HG03025 (cell line): ENCODE measurements around the gene RIPK1.
"Not testable (repeated sequence)": the region's sequence is repeated elsewhere in the genome, so short reads cannot be mapped to it uniquely, and the experiment has no call there.

Experiments
- ATAC-seq: cut with Tn5 transposase; IDR thresholded peaks from one replicate; pipeline ENCODE4 v1.9.1; 2021; ENCODE audit warnings: mild to moderate bottlenecking, moderate library complexity; ENCODE audit not compliant: unreplicated experiment, low FRiP score

The RIPK1 gene

DNA sequence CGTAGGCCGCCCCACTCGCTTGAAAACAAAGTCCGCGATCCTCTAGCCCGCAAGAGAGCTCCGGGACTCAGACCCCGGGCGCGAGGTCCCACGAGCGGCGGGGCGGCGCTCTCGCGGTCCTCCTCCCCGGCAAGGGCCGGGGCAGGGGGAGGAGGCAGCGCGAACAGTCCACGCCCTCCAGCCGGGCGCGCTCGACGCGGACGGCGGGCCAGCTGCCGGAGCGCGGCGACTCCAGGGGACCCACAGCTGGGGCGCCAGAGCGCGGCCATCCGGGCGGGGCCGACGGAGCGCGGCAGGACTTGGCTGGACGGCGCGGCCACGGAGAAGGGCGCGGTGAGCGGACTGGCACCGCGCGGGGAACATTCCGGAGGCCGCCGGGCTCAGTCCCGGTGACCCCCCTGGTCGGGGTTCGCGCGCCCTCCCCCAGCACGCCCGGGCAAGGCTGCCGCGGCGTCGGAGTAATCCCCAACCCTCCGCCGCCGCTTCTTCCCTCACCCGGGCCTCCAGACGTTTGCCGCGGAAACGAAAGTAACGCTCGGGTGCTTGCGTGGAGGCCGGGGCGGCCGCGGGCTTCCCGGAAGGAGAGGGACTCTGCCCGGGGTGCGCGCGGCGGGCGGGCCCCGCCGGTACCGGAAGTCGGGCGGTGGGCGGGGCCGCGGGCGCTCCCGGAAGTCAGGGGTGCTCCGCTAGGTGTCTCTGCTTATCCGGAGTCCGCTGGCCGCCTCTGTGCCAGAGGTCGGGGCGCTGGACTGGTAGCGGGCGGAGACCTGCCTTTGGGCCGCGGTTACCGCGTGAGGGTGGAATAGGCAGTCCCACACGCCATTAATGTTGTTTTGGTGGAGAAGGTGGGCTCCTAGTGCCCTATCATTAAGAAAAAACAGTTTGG is at the start of gene RIPK1:
RIPK1 (plus strand) TSS at position 166 of the 886 bp plus-strand sequence. CDS start 8,330 bp downstream, outside the sequence.
- ATAC-seq = peak; percentile 73

DNA sequence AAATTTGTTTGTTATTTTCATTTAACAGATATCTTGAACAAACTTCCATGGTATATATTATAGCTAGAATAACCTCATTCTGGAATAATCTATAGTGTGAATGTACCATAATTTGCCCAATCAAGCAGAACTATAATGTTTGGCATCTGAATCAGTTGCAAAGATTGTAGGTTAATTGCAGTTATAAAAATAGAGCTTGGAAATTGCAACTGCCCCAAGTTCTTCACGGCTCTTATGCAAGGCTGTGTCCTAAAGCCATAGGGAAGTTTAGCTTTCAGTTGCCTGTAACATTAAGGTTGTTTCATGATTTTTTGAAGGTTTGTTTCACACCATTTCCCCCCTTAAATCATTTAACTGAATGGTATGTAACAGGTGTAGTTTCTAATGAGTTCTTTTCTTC is 49.2 kb upstream of the RIPK1 start:
- no peak for ATAC-seq

DNA sequence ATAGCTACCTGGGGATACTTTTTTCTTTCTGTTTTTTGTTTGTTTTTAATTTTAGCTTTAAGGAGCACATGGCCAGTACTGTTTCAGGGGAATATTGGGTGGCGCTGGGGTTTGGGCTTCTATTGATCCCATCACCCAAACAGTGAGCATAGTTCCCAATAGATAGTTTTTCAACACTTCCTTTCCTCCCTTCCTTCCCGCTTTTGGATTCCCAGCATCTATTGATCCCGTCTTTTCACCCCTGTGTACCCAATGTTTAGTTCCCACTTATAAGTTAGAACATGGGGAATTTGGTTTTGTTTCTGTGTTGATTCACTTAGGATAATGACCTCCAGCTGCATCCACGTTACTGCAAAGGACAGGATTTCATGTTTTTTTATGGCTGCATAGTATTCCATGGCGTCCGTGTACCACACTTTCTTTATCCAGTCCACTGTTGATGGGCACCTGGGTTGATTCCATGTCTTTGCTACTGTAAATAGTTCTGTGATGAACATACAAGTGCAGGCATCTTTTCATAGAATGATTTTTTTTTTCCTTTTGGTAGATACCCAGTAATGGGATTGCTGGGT is 48.5 kb upstream of the RIPK1 start:
- ATAC-seq = no peak

DNA sequence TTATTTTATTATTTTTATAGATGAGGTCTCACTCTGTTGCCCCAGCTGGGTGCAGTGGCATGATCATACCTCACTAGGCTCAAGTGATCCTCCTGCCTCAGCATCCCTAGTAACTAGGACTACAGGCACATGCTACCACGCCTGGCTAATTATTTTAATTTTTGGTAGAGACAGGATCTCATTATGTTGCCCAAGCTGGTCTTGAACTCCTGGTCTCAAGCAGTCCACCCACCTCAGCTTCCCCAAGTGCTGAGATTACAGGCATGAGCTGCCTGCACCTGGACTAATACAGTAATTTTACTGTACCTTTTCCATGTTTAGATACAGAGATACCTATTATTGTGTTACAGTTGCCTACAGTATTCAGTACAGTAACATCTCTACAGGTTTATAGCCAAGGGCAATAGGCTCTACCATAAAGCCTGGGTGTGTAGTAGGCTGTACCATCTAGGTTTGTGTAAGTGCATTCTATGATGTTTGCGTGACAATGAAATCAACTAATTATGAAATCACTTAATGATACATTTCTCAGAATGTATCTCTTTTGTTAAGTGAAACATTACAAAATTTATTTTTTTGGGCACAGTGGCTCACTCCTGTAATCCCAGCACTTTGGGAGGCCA is 47.2 kb upstream of the RIPK1 start:
- ATAC-seq = not testable (repeated sequence)

DNA sequence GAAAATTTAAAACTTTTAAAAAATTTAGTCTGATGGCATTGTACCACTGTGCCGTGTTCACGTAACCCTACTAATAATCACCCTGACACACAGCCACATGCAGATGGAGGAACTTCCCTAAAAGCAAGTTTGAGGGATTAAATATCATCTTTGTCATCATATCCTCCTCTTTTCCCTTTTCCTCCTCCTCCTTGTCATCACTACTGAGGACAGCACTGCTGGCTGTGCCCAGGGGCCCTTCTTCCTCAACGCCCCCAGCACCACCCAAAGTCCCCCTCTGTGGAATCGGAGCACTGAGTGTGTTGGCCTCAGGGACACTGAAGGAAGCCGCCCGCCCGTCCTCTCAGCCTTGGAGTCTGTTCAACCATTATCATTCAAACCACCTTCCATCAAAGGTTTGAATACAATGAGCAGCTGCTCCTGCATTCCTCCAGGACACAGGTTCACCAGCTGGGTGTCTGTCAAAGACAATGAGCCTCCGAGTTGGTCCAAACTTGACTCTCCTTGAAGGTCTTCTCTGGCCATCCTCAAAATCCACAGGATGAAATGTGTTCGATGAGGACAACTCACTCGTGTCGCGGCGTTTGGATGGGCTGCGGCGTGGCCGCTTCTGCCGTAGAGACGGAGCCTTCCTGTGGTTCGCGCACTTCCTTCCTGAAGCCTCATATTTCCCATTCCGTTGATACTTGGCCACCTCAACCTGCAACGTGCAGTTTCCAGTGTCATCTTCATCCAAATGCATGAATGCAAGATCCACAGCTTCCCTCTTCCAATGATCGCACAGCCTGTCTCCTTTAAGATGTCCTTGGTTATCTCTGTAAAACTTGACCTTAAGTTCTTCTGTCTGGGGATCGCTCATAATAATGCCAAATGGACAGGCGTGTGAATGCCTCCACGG is 45.3 kb upstream of the RIPK1 start:
- no peak for ATAC-seq

DNA sequence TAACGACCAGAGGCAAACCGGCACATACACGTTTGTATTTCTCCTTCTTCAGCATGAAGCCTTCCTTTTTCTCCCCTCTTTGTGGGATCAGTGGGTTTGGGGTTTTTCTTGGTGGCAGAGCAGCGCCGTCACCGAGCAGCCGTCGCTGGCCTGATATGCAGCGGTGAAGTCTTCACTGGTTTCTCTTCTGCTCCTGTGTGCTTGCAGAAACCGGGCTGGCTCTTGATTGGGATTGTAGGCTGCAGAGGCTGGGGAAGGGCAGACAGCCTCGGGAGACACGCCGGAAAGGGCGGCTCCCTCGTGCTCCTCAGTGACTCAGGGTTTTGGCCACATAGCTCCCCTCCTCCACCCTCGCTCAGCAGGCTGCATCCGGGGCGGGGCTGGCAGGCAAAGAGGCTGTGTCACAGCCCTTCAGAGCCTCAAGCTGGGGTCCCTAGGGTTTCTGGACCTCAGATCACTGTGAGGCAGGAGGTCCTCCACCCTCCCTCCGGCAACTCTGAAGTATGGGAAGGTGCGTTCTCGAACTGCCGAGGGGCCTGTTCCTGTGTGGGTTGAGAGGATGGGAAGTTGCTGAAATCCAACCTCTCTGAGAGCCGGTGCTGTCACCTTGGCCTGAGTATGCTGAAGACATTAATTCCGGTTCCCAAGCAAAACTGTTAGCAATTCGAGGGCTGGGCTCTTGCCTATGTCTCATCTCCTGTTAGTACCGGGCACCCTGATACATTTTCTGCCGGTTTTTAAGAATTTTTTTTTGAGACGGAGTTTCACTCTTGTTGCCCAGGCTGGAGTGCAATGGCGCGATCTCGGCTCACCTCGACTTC is 44.4 kb upstream of the RIPK1 start:
- peak; percentile 61 for ATAC-seq

DNA sequence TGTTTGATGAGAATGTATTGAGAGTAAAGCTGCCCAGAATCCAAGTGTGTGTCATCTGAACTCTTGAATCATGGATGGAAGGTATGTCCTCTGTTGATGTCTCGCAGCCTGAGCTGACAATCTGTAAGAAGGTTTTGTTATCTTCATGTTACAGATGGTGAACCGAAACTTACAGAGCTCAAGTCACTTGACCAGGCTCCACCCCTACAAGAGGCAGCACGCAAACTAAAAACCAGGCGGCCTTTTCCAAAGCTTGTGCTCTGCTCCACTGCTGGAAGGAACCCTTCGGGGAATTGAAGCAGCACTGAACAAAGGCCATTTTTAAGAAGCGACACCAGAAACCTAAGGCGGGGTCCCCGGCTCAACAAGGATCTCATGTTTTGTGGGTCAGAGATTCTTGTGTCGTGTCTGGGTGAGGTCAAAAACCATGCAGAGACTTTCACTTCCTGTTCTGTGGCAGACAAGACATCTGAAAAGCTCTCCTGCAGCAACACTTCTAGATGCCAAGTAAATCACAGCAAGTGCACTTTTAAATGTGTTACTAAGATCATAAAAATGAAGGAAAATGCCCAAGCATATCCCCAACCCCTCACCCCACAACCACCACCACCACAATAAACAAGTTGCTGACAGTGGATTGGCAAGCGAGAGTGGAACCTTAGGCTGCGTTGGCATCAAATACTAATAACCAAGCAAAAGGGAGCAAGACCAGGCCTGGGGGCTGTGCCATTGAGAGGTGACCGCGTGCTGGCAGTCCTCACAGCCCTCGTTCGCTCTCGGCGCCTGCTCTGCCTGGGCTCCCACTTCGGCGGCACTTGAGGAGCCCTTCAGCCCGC is 41.3 kb upstream of the RIPK1 start:
- peak; percentile 73 for ATAC-seq

DNA sequence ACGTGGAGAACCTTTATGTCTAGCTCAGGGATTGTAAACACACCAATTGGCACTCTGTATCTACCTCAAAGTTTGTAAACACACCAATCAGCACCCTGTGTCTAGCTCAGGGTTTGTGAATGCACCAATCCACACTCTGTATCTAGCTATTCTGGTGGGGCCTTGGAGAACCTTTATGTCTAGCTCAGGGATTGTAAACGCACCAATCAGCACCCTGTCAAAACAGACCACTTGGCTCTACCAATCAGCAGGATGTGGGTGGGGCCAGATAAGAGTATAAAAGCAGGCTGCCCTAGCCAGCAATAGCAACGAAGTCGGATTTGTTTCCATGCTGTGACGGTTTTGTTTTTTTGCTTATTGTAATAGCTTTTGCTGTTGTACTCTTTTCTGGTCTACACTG is 40.1 kb upstream of the RIPK1 start:
- not testable (repeated sequence) for ATAC-seq

DNA sequence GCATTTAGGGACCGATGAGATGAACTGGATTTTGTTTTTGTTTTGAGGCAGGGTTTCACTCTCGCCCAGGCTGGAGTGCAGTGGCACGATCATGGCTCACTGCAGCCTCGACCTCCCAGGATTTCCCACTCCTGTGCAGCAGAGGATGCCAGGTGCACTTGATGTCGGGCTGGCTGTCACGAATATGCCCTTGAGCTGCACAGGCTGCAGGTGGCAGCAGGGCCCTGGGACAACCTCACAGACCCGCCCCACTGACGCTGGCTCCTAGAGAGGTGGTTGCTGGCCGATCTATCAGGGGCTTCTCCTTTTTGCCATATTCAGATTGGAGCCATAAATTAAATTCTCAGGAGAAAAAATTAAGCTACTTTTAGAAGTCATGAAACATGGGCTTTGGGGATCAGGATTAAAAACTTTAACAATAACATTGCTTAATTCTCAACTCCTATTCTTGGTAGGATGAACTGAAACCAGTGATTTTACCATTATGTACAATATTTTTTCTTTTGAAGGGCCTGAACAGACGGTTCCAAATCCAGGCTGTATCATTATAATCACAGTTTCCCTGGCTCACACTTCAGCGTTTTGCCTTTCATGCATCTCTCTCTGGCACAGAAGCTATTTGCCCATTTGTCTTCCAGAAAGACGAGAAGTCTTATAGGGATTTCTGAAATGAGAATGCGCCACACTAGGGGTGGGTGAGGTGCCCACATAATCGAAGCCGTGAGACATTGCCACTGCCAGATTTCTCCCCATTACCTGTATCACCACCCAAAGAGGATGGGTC is 36.2 kb upstream of the RIPK1 start:
- ATAC-seq = no peak

DNA sequence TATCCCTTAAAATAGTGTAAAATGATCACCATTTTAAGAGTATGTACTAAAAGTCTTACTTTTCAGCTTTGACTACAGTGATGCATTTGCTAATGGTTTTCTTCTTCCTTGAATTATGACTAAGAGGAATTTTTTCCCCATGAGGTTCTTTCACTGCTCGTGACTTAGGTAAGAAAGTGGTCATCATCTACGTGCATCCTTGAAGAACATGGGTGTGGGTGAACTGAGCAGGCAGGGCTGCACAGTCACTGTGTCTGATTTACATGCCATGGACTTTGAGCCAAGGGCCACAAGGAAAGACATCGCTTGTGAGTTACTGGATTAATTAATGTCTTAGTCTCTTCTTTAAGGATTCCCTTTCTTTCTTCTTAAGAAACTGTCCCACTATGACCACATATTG is 35.3 kb upstream of the RIPK1 start:
- ATAC-seq = no peak

DNA sequence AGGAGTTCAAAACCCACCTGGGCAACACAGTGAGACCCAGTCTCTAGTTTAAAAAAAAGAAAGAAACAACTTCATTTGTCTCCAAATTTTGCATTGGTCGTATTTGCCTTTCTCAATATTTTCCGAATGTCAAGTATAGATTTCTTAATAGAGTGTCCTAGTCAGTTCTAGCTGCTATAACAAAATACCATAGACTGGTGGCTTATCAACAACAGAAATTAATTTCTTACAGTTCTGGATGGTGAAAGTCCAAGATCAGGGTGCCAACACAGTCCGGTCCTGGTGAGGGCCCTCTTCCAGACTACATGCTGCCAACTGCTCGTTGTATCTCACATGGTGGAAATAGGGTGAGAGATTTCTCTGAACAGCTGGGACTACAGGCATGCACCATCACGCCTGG is 34.6 kb upstream of the RIPK1 start:
- ATAC-seq = no peak

DNA sequence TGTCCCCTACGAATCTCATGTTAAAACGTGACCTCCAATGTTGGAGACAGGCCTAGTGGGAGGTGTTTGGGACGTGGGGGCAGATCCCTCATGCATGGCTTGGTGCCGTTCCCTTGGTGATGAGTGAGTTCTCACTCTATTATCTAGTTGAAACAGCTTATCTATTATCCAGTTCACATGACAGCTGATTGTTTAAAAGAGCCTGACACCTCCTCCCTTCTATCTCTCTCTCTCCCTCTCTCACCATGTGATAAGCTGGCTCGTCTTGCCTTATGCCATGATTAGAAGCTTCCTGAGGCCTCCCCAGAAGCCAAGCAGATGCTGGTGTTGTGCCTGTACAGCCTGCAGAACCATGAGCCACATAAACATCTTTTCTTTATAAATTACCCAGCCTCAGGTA is 32.9 kb upstream of the RIPK1 start:
- no peak for ATAC-seq

DNA sequence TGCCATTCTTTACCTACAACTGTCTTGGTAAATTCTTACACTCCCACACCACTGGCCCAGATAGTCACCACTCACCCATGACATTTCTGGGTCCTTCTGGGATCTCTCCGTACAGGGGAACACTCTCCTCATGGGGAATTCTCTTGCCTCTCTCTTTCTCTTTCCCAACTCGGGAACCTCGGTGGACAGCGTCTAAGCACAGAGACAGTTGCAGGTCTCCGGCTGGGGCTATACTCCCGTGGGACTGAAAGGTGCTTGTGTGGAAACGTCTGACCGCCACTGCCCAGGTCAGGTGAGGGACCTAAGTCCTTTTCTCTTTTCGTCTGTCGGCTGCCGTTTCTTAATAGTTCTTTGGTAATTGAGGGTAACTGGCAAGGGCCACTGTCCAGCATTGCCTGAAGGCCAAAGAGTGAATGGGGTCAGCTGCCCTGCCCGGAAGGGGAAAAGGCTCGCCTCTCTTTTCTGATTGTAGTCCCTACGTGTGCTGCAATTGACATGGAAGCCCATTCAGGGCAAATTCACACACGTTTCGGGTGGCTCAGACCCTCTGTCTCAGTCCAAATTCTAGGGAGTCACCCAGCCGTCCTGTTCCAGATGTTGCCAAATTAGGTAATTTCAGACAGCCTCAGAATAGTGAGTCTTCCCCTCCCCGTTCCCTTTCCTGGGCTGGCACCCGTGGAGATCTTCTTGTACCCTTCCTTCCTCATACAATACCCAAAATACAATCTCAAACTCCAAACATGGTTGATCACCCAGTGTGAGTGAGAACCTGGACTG is 31.2 kb upstream of the RIPK1 start:
- no peak for ATAC-seq

DNA sequence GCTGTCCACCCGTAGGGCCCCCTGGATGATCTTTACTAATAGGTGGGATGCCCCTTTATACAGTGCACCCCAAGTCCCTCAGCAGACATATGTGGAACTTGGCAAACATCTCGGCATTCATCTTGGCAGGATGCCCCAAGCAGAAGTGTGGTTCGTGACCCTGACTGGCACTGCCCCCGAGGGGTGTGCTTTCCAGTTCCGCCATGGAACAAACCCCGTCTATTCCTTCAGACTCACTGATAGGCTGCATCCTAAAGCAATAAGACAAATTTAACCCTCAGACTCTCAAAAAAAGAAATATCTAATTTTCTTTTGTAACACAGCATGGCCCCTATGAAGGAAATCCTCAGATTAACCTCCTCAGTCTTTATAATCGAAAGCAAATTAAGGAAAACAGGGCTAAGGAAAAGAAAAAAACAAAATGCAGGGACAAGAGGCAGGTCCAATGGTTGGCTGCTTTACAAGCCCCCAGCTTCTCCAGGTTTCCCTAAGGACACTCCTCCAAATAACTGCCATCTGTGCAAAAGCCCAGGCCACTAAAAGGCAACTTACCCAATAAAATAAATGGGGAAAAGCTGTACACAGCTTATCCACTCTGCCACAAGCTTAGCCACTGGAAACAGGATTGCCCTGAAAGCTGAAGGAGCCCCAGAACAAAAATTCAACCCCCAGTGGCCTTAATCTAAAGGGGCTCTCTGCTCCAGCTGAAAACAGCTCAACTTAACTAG is 30.5 kb upstream of the RIPK1 start:
- ATAC-seq = no peak

DNA sequence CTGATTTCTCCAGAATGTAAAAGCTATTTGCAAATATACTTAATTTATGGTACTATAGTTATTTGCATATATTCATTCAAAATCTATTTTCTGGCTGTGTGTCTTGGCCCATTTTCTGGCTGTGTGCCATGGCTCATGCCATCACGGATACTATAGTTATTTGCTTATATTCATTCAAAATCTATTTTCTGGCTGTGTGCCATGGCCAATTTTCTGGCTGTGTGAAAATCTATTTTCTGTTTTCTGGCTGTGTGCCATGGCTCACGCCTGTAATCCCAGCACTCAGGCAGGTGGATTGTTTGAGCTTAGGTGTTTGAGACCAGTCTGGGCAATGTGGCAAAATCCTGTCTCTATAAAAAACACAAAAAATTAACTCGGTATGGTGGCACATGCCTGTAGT is 28.9 kb upstream of the RIPK1 start:
- no peak for ATAC-seq

DNA sequence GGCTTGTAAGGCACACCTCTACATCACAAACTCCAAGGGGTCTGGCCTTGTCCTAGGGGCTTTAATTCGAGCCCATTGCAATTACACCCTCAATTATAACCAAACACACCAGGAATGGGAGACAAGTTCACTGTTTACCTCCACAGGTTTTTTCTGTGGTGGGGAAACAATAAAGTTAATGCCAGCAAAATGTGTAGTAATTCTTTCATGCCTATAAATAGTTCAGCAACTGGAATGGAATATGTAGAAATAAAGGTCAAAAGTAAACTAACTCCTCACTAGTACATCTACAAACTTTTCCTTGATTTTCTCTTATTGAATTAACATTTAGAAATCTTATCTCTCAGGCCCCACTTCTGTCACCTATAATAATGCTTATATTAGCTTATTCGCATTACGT is 27.1 kb upstream of the RIPK1 start:
- ATAC-seq = no peak

DNA sequence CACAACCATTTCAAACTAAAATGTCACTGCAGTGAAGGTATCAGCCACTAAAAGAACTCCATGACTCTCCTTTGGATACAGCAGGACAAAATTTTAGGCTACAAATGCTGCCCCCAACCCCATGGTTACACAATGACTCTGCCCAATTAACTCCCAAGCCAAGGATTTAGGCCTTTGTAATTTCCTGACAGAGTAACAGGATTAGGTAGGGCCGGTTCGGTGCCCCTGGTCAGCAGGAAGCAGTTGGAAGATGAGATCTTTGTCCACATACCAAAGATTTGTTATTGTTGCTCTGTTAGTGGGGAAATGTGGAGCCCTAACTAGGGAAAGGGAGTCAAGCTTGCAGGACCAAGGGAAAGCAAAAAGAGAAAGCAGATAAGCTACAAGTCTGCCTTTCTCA is 26.7 kb upstream of the RIPK1 start:
- ATAC-seq = no peak
